Measurements from ENCODE around the gene HS3ST3A1. TPM values are rescaled to one million over a fixed set of nuclear protein-coding genes. Genes with fewer than 3 reads are reported as not detected.

Gene HS3ST3A1
- total RNA-seq, 1 experiment from 2014 or later, result not detected

- Histone ChIP-seq H3K27ac (ENCODE audit: low read depth, low read length) (no peak overlapping the region), H3K79me2 (ENCODE audit: insufficient read depth, low read length) (no peaks in the 10 kb centered on the region), H3K4me2 (ENCODE audit: low read length) (no peak overlapping the region), H3K4me1 (ENCODE audit: control insufficient read depth in 1 of 2, insufficient read depth in 2 of 2, low read length in 2 of 2) (no peaks in the 10 kb centered on the region), H3K9ac (ENCODE audit: low read length) (no peak overlapping the region), H2AFZ (ENCODE audit: low read depth, low read length, poor library complexity, severe bottlenecking) (no peak overlapping the region), H3K9me2 (ENCODE audit: insufficient read depth) (no peaks in the 10 kb centered on the region), H4K20me1 (ENCODE audit: insufficient read depth) (no peaks in the 10 kb centered on the region), H3K36me3 (ENCODE audit: control insufficient read depth in 1 of 2, insufficient read depth in 2 of 2, low read length in 2 of 2) (no peaks in the 10 kb centered on the region), H3K27me3 (ENCODE audit: insufficient read depth, low read length) (no peaks in the 10 kb centered on the region), H3K9me3 (ENCODE audit: control insufficient read depth in 1 of 2, insufficient read depth in 1 of 2, low read depth in 1 of 2, low read length in 2 of 2) (no peaks in the 10 kb centered on the region), H3K4me3 (replicated peaks in 1 of 2; ENCODE audit: low read depth in 1 of 2, low read length in 2 of 2) (no peak overlapping the region)
- ChIA-PET CTCF (no interaction called here), RAD21 (ENCODE audit: low non-redundant PET in 1 of 2, low total read pairs in 2 of 2, uncharacterized antibody in 2 of 2, unreplicated experiment in 2 of 2) (no interaction called here), POLR2A (no interaction called here)
- DNase-seq (ENCODE audit: low read depth, low spot score) (no peak), ATAC-seq (no peak)
- BruUV-seq (replicated peaks), result no TSS peak
- intact Hi-C loops (cut with micrococcal nuclease), result no loop called here
- no peak for TF ChIP-seq EGR1 (IDR thresholded peaks at IDR 0.05; ENCODE audit: low read depth)
- TF ChIP-seq ZFX (IDR thresholded peaks at IDR 0.05), result no peak
- TF ChIP-seq, protein P1, sequence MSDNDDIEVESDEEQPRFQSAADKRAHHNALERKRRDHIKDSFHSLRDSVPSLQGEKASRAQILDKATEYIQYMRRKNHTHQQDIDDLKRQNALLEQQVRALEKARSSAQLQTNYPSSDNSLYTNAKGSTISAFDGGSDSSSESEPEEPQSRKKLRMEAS (IDR thresholded peaks at IDR 0.05), result no peak
- no peak for TF ChIP-seq TCF7L2 (IDR thresholded peaks at IDR 0.05; ENCODE audit: borderline replicate concordance, extremely low read depth, insufficient read depth, insufficient read length)
- TF ChIP-seq FOSL1 (IDR thresholded peaks at IDR 0.05; ENCODE audit: low read depth), result no peak
- TF ChIP-seq EZH2phosphoT487 (IDR thresholded peaks at IDR 0.05; ENCODE audit: borderline replicate concordance), result no peak
Measured at GRCh38 chr17:13581925-13582324, 19.8 kb downstream of the HS3ST3A1 start.

DNA sequence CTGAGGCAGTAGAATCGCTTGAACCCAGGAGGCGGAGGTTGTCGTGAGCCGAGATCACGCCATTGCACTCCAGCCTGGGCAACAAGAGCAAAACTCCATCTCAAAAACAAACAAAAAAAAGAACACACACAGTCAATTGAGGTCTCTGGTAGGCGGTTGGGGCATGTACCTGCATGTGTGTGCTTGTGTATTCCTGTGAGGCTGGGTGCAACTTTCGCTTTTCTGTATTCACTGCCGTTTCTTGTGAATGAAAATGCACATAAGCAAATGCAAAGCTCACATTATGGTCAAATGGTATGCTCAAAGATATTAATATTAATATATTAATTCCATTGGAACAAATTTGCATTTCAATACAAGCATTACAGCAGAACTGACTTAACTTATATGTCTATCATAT, 20.9 kb downstream of the HS3ST3A1 start:
- DNase-seq (ENCODE audit: low read depth, low spot score) (no peak), ATAC-seq (no peak)
- Histone ChIP-seq H4K20me1 (ENCODE audit: insufficient read depth) (no peaks in the 10 kb centered on the region), H3K27ac (ENCODE audit: low read depth, low read length) (no peak overlapping the region), H3K4me3 (replicated peaks in 1 of 2; ENCODE audit: low read depth in 1 of 2, low read length in 2 of 2) (no peak overlapping the region), H3K4me2 (ENCODE audit: low read length) (no peak overlapping the region), H3K79me2 (ENCODE audit: insufficient read depth, low read length) (no peaks in the 10 kb centered on the region), H2AFZ (ENCODE audit: low read depth, low read length, poor library complexity, severe bottlenecking) (no peak overlapping the region), H3K36me3 (ENCODE audit: control insufficient read depth in 1 of 2, insufficient read depth in 2 of 2, low read length in 2 of 2) (no peaks in the 10 kb centered on the region), H3K4me1 (ENCODE audit: control insufficient read depth in 1 of 2, insufficient read depth in 2 of 2, low read length in 2 of 2) (no peaks in the 10 kb centered on the region), H3K27me3 (ENCODE audit: insufficient read depth, low read length) (no peaks in the 10 kb centered on the region), H3K9me2 (ENCODE audit: insufficient read depth) (no peaks in the 10 kb centered on the region), H3K9me3 (ENCODE audit: control insufficient read depth in 1 of 2, insufficient read depth in 1 of 2, low read depth in 1 of 2, low read length in 2 of 2) (no peaks in the 10 kb centered on the region), H3K9ac (ENCODE audit: low read length) (no peak overlapping the region)
- ChIA-PET RAD21 (ENCODE audit: low non-redundant PET in 1 of 2, low total read pairs in 2 of 2, uncharacterized antibody in 2 of 2, unreplicated experiment in 2 of 2) (no interaction called here), POLR2A (interaction anchor here (0.6 kb wide), 1 partner anchor 1754 kb away, joined by 3 read pairs; no protein-coding TSS in a partner anchor), CTCF (no interaction called here)
- TF ChIP-seq TCF7L2 (IDR thresholded peaks at IDR 0.05; ENCODE audit: borderline replicate concordance, extremely low read depth, insufficient read depth, insufficient read length), result no peak
- TF ChIP-seq ZFX (IDR thresholded peaks at IDR 0.05), result no peak
- no peak for TF ChIP-seq SIN3A (IDR thresholded peaks at IDR 0.05; ENCODE audit: low read depth)
- TF ChIP-seq POLR2A (IDR thresholded peaks at IDR 0.05; ENCODE audit: borderline replicate concordance, extremely low read depth, insufficient read depth, insufficient read length), result no peak
- no peak for TF ChIP-seq ELF1 (IDR thresholded peaks at IDR 0.05; ENCODE audit: borderline replicate concordance, low read depth)
- no peak for TF ChIP-seq POLR2AphosphoS5 (IDR thresholded peaks at IDR 0.05; ENCODE audit: low read depth, low read length)
- no peak for TF ChIP-seq EZH2phosphoT487 (IDR thresholded peaks at IDR 0.05; ENCODE audit: borderline replicate concordance)
- TF ChIP-seq CTCF (IDR thresholded peaks at IDR 0.05 in 2 of 3, conservative IDR thresholded peaks at IDR 0.05 in 1 of 3; ENCODE audit: borderline replicate concordance in 1 of 3, insufficient read depth in 1 of 3, low read depth in 2 of 3, low read length in 2 of 3), result no peak
- TF ChIP-seq, protein P2, sequence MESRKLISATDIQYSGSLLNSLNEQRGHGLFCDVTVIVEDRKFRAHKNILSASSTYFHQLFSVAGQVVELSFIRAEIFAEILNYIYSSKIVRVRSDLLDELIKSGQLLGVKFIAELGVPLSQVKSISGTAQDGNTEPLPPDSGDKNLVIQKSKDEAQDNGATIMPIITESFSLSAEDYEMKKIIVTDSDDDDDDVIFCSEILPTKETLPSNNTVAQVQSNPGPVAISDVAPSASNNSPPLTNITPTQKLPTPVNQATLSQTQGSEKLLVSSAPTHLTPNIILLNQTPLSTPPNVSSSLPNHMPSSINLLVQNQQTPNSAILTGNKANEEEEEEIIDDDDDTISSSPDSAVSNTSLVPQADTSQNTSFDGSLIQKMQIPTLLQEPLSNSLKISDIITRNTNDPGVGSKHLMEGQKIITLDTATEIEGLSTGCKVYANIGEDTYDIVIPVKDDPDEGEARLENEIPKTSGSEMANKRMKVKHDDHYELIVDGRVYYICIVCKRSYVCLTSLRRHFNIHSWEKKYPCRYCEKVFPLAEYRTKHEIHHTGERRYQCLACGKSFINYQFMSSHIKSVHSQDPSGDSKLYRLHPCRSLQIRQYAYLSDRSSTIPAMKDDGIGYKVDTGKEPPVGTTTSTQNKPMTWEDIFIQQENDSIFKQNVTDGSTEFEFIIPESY (IDR thresholded peaks at IDR 0.05; ENCODE audit: extremely low read depth, insufficient replicate concordance, low read length), result no peak
- TF ChIP-seq CEBPB (IDR thresholded peaks at IDR 0.05; ENCODE audit: low read depth), result no peak
- TF ChIP-seq SP1 (IDR thresholded peaks at IDR 0.05; ENCODE audit: low read depth), result no peak
- no peak for TF ChIP-seq ZNF274 (IDR thresholded peaks at IDR 0.05; ENCODE audit: low read depth, low read length)
- no peak for TF ChIP-seq SRF (IDR thresholded peaks at IDR 0.05; ENCODE audit: low read depth)
- TF ChIP-seq ATF3 (IDR thresholded peaks at IDR 0.05), result no peak
- TF ChIP-seq JUND (IDR thresholded peaks at IDR 0.05), result no peak
- intact Hi-C loops (cut with micrococcal nuclease), result no loop called here
- BruUV-seq (replicated peaks), result no TSS peak
